Stimulated activated naive CD8-positive, alpha-beta T cell treated with anti-CD3 and anti-CD28 coated beads, Interleukin-15, Interleukin-2, amounts not matched to agents 100 ng/mL and 50 ng/mL, for 24 hours (primary cell): ENCODE results near the gene PITPNC1.
A peak's percentile ranks its signal among the peaks of the same experiment; 100 is the strongest.
"Not testable (repeated sequence)": the region's sequence is repeated elsewhere in the genome, so short reads cannot be mapped to it uniquely, and the experiment has no call there.

Source experiments
- H3K27ac Mint-ChIP-seq: one replicate; pipeline ENCODE4 v1.8.0; 2021; ENCODE audit warnings: mild to moderate bottlenecking, mixed read lengths
- H3K27me3 Mint-ChIP-seq: one replicate; pipeline ENCODE4 v1.8.0; 2021; ENCODE audit warnings: mixed read lengths
- H3K36me3 Mint-ChIP-seq: one replicate; pipeline ENCODE4 v1.8.0; 2021; ENCODE audit warnings: low read depth, mixed read lengths
- H3K4me1 Mint-ChIP-seq: one replicate; pipeline ENCODE4 v1.8.0; 2021; ENCODE audit warnings: low read depth, mixed read lengths
- H3K4me3 Mint-ChIP-seq: one replicate; pipeline ENCODE4 v1.8.0; 2021; ENCODE audit warnings: mild to moderate bottlenecking, mixed read lengths
- H3K9me3 Mint-ChIP-seq: one replicate; pipeline ENCODE4 v1.8.0; 2021; ENCODE audit warnings: mixed read lengths

Gene PITPNC1

DNA sequence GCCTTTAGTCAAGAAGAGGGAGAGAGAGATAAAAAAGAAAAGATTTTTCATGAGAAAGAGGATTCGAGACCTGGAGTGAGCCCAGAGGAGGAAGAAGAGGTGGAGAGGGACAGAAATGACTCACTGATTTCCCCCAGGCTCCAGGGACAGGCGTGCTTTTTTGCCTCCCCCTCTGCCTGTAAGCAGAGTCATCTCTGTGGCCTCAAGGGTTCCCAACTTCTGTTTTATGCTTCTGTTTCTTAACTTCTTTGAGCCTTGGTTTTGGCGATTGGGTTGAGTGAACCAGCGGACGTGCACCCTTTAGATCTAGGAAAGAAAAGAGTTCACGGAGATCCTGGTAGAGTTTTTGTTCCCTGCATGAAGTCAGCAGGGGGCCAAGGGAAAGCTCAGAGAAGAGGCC lies 192.8 kb downstream of the PITPNC1 start:
- Mint-ChIP-seq H3K4me3 (no peak overlapping the region), H3K27ac (peak overlapping the region; percentile 57), H3K9me3 (no peaks in the 10 kb centered on the region), H3K4me1 (peaks cover 26% of the 10 kb centered on the region), H3K27me3 (no peaks in the 10 kb centered on the region), H3K36me3 (peaks cover 8% of the 10 kb centered on the region)

GRCh38 chr17:67570797-67571196 lies 193.7 kb downstream of the PITPNC1 start:
- no peaks in the 10 kb centered on the region for H3K9me3 Mint-ChIP-seq
- H3K27me3 Mint-ChIP-seq: no peaks in the 10 kb centered on the region
- H3K4me3 Mint-ChIP-seq: no peak overlapping the region
- no peak overlapping the region for H3K27ac Mint-ChIP-seq
- H3K36me3 Mint-ChIP-seq: peaks cover 8% of the 10 kb centered on the region
- peaks cover 26% of the 10 kb centered on the region for H3K4me1 Mint-ChIP-seq

DNA sequence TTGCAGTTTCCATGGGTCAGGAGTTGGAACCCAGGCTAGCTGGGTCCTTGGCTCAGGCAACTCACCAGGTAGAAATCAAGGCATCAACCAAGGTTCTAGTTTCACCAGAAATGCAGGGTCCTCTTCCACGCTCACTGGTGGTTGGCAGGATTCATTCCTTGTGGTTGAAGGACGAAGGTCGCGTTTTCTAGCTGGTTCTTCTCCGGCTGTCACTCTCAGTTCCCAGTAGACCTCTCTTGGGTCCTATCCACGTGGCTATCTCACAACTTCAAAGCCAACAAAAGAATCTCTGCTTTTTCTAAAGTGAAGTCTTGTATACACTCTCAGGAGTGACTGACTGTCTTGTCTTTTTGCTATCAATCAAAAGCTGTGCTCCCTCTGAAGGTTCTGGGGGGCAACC lies 194.4 kb downstream of the PITPNC1 start:
- no peaks in the 10 kb centered on the region for H3K9me3 Mint-ChIP-seq
- no peak overlapping the region for H3K4me3 Mint-ChIP-seq
- no peak overlapping the region for H3K27ac Mint-ChIP-seq
- H3K27me3 Mint-ChIP-seq: no peaks in the 10 kb centered on the region
- peaks cover 26% of the 10 kb centered on the region for H3K4me1 Mint-ChIP-seq
- peaks cover 8% of the 10 kb centered on the region for H3K36me3 Mint-ChIP-seq

GRCh38 chr17:67573987-67574657 lies 197.0 kb downstream of the PITPNC1 start:
- peak overlapping the region; percentile 82 for H3K27ac Mint-ChIP-seq
- H3K36me3 Mint-ChIP-seq: peaks cover 13% of the 10 kb centered on the region
- H3K27me3 Mint-ChIP-seq: no peaks in the 10 kb centered on the region
- no peaks in the 10 kb centered on the region for H3K9me3 Mint-ChIP-seq
- peaks cover 37% of the 10 kb centered on the region for H3K4me1 Mint-ChIP-seq
- no peak overlapping the region for H3K4me3 Mint-ChIP-seq

- Mint-ChIP-seq H3K36me3 (peaks cover 13% of the 10 kb centered on the region), H3K4me1 (peaks cover 34% of the 10 kb centered on the region), H3K9me3 (no peaks in the 10 kb centered on the region), H3K4me3 (no peak overlapping the region), H3K27me3 (no peaks in the 10 kb centered on the region), H3K27ac (peak overlapping the region; percentile 57)
Measured at GRCh38 chr17:67574658-67575293, 197.7 kb downstream of the PITPNC1 start.

DNA sequence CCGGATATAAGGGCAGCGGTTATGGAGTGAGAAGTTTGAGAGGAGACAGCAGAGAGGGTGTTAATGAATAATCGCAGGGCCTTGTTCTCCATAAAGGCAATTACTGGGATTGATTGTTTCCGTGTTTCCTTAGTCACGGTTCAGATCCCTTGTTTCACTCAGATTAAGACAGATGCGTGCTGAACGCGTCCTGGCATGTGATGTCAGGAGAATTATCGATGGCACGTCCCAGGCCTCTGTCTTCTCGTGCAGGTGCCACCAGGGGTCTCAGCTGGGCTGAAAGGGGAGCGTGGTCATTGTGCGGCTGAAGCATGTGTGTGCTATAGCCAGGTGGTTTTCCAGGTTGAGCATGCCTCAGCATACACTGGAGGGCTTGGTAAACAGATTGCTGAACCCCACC lies 198.2 kb downstream of the PITPNC1 start:
- no peak overlapping the region for H3K27ac Mint-ChIP-seq
- H3K9me3 Mint-ChIP-seq: no peaks in the 10 kb centered on the region
- H3K27me3 Mint-ChIP-seq: no peaks in the 10 kb centered on the region
- H3K4me3 Mint-ChIP-seq: no peak overlapping the region
- H3K36me3 Mint-ChIP-seq: peaks cover 13% of the 10 kb centered on the region
- peaks cover 30% of the 10 kb centered on the region for H3K4me1 Mint-ChIP-seq

DNA sequence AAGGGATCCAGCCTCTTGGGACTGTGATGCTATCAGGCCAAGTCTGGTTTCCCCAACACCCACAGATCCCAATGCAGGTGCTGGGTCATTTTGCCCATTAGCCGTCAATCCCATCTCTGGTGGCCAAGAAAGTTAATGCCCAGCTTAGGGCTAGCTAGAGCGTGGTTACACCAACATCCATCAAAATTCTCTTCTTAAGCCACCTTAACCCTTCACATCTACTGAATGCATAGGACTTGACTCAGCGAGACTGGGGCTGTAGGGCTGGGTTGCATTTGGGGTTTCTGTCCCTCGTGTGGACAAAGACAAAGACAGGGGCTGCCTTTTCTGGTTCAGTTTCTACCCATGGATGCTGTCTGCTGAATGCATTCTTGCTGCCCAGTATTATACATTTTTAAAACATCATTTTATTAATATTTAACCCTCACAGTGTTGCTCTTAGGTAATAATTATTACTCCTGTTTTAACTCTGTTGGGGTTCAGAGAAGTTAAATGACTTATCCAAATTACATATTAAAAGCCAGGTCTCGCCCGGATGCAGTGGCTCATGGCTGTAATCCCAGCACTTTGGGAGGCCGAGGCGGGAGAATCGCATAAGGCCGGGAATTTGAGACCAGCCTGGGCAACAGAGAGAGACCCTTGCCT lies 199.5 kb downstream of the PITPNC1 start:
- Mint-ChIP-seq H3K36me3 (peaks cover 11% of the 10 kb centered on the region), H3K9me3 (no peaks in the 10 kb centered on the region), H3K4me3 (no peak overlapping the region), H3K4me1 (peaks cover 30% of the 10 kb centered on the region), H3K27me3 (no peaks in the 10 kb centered on the region), H3K27ac (no peak overlapping the region)

DNA sequence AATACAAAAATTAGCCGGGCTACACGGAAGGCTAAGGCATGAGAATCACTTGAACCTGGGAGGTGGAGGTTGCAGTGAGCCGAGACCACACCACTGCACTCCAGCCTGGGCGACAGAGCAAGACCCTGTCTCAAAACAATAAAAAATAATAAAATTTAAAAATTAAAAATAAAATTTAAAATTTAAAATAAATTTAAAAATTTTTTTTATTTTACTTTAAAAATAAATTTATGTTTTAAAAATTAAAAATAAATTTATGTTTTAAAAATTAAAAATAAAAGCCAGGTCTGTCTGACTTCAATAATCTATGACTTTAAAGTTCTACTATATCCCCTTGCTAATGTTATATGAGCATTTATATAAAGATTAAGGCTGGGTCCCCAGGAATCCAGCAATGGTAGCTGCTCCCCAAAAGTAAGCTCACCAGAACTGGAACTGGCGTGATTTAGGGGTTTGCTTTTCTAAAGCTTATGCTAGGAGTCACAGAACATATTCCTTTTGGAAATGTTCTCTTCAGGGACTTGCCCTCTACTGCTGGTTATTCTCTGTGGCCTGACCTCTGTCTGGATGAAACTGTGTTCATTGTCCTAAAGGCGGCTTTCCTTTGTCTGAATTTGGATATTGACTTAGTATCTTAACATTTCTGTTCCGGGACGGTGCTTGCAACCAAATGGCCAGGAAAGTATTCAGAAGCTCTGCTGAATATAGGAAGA lies 200.5 kb downstream of the PITPNC1 start:
- Mint-ChIP-seq H3K4me1 (peaks cover 30% of the 10 kb centered on the region), H3K27me3 (no peaks in the 10 kb centered on the region), H3K36me3 (peaks cover 9% of the 10 kb centered on the region), H3K9me3 (no peaks in the 10 kb centered on the region), H3K27ac (peak overlapping the region; percentile 41), H3K4me3 (no peak overlapping the region)

DNA sequence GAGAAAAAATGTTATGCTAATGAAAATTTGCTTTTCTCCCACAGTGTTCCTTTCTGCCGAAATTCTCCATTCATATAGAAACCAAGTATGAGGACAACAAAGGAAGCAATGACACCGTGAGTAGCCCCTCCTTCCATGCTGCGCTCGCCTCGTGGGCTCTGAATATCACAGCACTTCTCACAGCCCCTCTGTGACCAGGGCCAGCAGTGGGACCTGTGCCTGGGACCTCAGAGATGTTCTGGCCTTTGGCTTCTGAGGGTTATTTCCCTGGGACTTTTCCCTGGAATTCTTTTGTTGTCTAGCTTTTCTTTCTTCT lies 201.0 kb downstream of the PITPNC1 start:
- no peak overlapping the region for H3K4me3 Mint-ChIP-seq
- no peaks in the 10 kb centered on the region for H3K27me3 Mint-ChIP-seq
- H3K9me3 Mint-ChIP-seq: no peaks in the 10 kb centered on the region
- H3K4me1 Mint-ChIP-seq: peaks cover 27% of the 10 kb centered on the region
- peak overlapping the region; percentile 53 for H3K27ac Mint-ChIP-seq
- peaks cover 9% of the 10 kb centered on the region for H3K36me3 Mint-ChIP-seq

GRCh38 chr17:67578679-67579405 lies 201.8 kb downstream of the PITPNC1 start:
- H3K27ac Mint-ChIP-seq: peak overlapping the region; percentile 53
- not testable (repeated sequence) for H3K4me3 Mint-ChIP-seq, H3K27me3 Mint-ChIP-seq, H3K9me3 Mint-ChIP-seq, H3K36me3 Mint-ChIP-seq
- H3K4me1 Mint-ChIP-seq: peaks cover 21% of the 10 kb centered on the region

- Mint-ChIP-seq H3K27ac (no peak overlapping the region), H3K27me3 (no peaks in the 10 kb centered on the region), H3K4me1 (peaks cover 14% of the 10 kb centered on the region), H3K36me3 (peaks cover 24% of the 10 kb centered on the region), H3K9me3 (no peaks in the 10 kb centered on the region), H3K4me3 (no peak overlapping the region)
Measured at GRCh38 chr17:67582673-67583081, 205.6 kb downstream of the PITPNC1 start.

DNA sequence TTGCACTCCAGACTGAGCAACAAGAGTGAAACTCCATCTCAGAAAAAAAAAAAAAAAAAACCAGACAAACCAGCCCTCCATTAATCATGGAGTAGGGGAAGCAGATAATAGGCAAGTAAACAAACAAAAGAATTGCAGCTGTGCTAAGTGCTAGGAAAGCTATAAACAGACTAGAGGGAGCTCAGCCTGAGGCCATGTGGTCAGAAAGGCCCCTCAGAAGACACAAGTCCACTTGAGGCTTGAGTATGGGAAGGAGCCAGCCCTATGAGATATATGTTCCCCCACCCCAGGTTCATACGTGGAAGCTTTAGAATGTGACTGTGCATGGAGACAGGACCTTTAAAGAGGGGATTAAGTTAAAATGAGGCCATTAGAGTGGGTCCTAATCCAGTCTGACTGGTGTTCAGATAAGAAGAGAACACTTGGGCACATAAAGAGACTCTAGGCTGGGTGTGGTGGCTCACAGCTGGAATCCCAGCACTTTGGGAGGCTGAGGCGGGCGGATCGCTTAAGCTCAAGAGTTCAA lies 208.1 kb downstream of the PITPNC1 start:
- Mint-ChIP-seq H3K27ac (no peak overlapping the region), H3K27me3 (no peaks in the 10 kb centered on the region), H3K36me3 (peaks cover 19% of the 10 kb centered on the region), H3K4me1 (peaks cover 10% of the 10 kb centered on the region), H3K4me3 (no peak overlapping the region), H3K9me3 (no peaks in the 10 kb centered on the region)

GRCh38 chr17:67588326-67588725 lies 211.2 kb downstream of the PITPNC1 start:
- Mint-ChIP-seq H3K4me3 (no peak overlapping the region), H3K36me3 (peaks cover 19% of the 10 kb centered on the region), H3K27ac (no peak overlapping the region), H3K27me3 (no peaks in the 10 kb centered on the region), H3K9me3 (no peaks in the 10 kb centered on the region), H3K4me1 (peaks cover 10% of the 10 kb centered on the region)

DNA sequence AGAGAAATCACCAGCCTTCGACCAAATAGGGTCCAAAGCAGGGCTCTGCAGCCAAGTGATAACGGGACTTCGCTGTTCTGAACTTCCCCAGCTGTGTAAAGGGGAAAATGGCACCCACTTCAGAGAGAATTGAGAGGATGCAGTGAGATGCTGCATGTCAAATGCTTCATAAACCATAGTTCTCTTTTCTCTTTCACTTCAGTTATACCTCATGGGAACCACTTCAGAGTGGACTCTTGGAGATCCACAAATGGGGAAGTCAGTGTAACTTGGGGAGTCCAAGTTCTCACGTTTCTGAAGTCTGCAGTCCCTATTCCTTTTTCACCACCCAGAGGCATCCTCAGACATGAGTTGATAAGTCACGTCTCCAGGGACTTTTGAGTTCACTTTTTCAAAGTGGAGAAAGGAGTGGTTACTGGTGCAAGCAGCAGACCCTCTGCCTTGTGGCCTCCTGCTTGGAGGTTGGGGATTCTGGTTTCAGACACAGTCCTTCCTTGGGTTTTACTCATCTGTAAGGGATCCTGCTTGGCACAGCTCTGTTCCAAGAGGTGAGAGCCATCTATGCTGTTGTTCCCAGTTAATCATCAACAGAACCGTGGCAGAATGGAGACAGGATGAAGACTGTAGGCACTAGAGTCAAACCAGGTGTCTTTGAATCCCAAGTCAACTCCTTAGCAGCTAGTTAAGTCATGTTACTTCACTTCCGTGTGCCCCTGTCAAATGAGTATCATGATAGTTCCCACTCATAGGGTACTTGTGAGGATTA lies 217.2 kb downstream of the PITPNC1 start:
- Mint-ChIP-seq H3K36me3 (no peaks in the 10 kb centered on the region), H3K4me1 (no peaks in the 10 kb centered on the region), H3K27ac (no peak overlapping the region)

More for the DNA sequence above, 217.2 kb downstream of the PITPNC1 start:
- no peak overlapping the region for H3K4me3 Mint-ChIP-seq
- H3K27me3 Mint-ChIP-seq: no peaks in the 10 kb centered on the region
- H3K9me3 Mint-ChIP-seq: no peaks in the 10 kb centered on the region
